ENCODE data around the gene RETREG3.

Gene RETREG3

GRCh38 chr17:42531455-42532354 is 77.5 kb downstream of the RETREG3 start:
- DNase-seq (ENCODE audit: low read depth in 2 of 2), result peak; percentile 36 to 42

- no peak for DNase-seq (ENCODE audit: low read depth in 2 of 2)
Measured at GRCh38 chr17:42530952-42531454, 78.2 kb downstream of the RETREG3 start.

Measured in stimulated activated CD8-positive, alpha-beta memory T cell treated with anti-CD3 and anti-CD28 coated beads, Interleukin-15, amount 100 ng/mL, for 48 hours (primary cell).